Measurements from ENCODE around the gene VIPR2. TPM values are rescaled to one million over a fixed set of nuclear protein-coding genes. Genes with fewer than 3 reads are reported as not detected.

VIPR2 gene
- total RNA-seq, 3 donors from 2014 or later = 0.48 to 14.0 (median 4.6) TPM

- Histone ChIP-seq H3K4me1 (no peaks in the 10 kb centered on the region), H3K4me3 (no peak overlapping the region), H3K27ac (no peak overlapping the region), H3K36me3 (no peaks in the 10 kb centered on the region), H3K27me3 (no peaks in the 10 kb centered on the region), H3K9me3 (no peaks in the 10 kb centered on the region)
- no peak for DNase-seq (ENCODE audit: low spot score in 2 of 2)
- TF ChIP-seq CTCF (IDR thresholded peaks at IDR 0.05) = no peak
- no peak for TF ChIP-seq POLR2AphosphoS5 (IDR thresholded peaks at IDR 0.05)
- TF ChIP-seq POLR2A (IDR thresholded peaks at IDR 0.05) = no peak
- intact Hi-C loops (cut with DNase I; ENCODE audit: low total_unique reads) = no loop called here
Measured at GRCh38 chr7:159151231-159151630, 6.6 kb upstream of the VIPR2 start.

DNA sequence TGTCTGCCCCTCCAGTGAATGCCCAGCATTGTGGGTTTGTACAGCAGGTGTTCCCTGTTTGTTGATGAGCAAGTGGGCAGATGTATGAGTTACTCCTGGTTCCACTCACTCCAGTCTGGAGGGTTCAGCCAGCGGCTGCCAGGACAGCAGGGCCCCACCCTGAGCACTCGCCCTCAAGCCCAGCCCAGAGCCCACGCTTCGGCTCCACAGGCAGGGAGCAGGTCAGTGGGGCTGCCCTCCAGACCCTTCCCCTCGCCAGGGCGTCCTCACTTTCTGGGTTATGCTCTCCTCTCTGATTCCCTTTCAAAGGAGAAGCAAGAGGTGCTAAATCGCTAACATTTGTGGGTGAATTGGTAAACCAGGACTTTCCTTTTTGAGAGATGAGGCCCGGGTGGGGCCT, 4.8 kb upstream of the VIPR2 start:
- DNase-seq (ENCODE audit: low spot score in 2 of 2) = no peak
- no peaks in the 10 kb centered on the region for H3K4me1 ChIP-seq
- intact Hi-C loops (cut with DNase I; ENCODE audit: low total_unique reads) = no loop called here

GRCh38 chr7:159148430-159149395, 4.0 kb upstream of the VIPR2 start:
- H3K27me3 ChIP-seq = peaks cover 5 to 12% of the 10 kb centered on the region in 2 donors
- H3K4me1 ChIP-seq = no peaks in the 10 kb centered on the region
- H3K27ac ChIP-seq = no peak overlapping the region
- intact Hi-C loops (cut with DNase I; ENCODE audit: low total_unique reads) = no loop called here
- H3K4me3 ChIP-seq = no peak overlapping the region
- TF ChIP-seq POLR2A (IDR thresholded peaks at IDR 0.05) (no peak), POLR2AphosphoS5 (IDR thresholded peaks at IDR 0.05) (no peak), CTCF (IDR thresholded peaks at IDR 0.05) (no peak)
- no peaks in the 10 kb centered on the region for H3K36me3 ChIP-seq
- no peaks in the 10 kb centered on the region for H3K9me3 ChIP-seq
- no peak for DNase-seq (ENCODE audit: low spot score in 2 of 2)

More for the DNA sequence above, 4.8 kb upstream of the VIPR2 start:
- no peak overlapping the region for H3K27ac ChIP-seq
- H3K27me3 ChIP-seq = peaks cover 2 to 5% of the 10 kb centered on the region in 2 donors
- no peak for TF ChIP-seq CTCF (IDR thresholded peaks at IDR 0.05)
- no peak for TF ChIP-seq POLR2AphosphoS5 (IDR thresholded peaks at IDR 0.05)
- no peak for TF ChIP-seq POLR2A (IDR thresholded peaks at IDR 0.05)
- no peaks in the 10 kb centered on the region for H3K36me3 ChIP-seq
- no peak overlapping the region for H3K4me3 ChIP-seq
- no peaks in the 10 kb centered on the region for H3K9me3 ChIP-seq

- Histone ChIP-seq H3K4me3 (no peak overlapping the region), H3K27me3 (peaks cover 5 to 21% of the 10 kb centered on the region in 2 donors), H3K36me3 (no peaks in the 10 kb centered on the region), H3K27ac (no peak overlapping the region), H3K9me3 (no peaks in the 10 kb centered on the region), H3K4me1 (no peaks in the 10 kb centered on the region)
- intact Hi-C loops (cut with DNase I; ENCODE audit: low total_unique reads) = no loop called here
- no peak for TF ChIP-seq POLR2AphosphoS5 (IDR thresholded peaks at IDR 0.05)
- no peak for TF ChIP-seq CTCF (IDR thresholded peaks at IDR 0.05)
- TF ChIP-seq POLR2A (IDR thresholded peaks at IDR 0.05) = no peak
- no peak for DNase-seq (ENCODE audit: low spot score in 2 of 2)
Measured at GRCh38 chr7:159147687-159148086, 3.0 kb upstream of the VIPR2 start.

GRCh38 chr7:159147246-159147645, 2.6 kb upstream of the VIPR2 start:
- H3K4me1 ChIP-seq = no peaks in the 10 kb centered on the region
- H3K27me3 ChIP-seq = peaks cover 5 to 21% of the 10 kb centered on the region in 2 donors
- intact Hi-C loops (cut with DNase I; ENCODE audit: low total_unique reads) = no loop called here
- H3K9me3 ChIP-seq = no peaks in the 10 kb centered on the region
- no peaks in the 10 kb centered on the region for H3K36me3 ChIP-seq
- H3K4me3 ChIP-seq = no peak overlapping the region
- no peak for DNase-seq (ENCODE audit: low spot score in 2 of 2)
- no peak for TF ChIP-seq POLR2AphosphoS5 (IDR thresholded peaks at IDR 0.05)
- TF ChIP-seq POLR2A (IDR thresholded peaks at IDR 0.05) = no peak
- no peak overlapping the region for H3K27ac ChIP-seq
